GM10248 (cell line): ENCODE measurements around the gene NLGN4Y.

Experiments
- CTCF ChIA-PET: fragments of 300-600 bp; sonication (Branson Sonifier 250); formaldehyde crosslinking; extraction: SDS; loops from one replicate; lab custom pipeline; 2021; ENCODE audit warnings: antibody characterized with exemption; lab: Yijun Ruan, JAX
- POLR2A ChIA-PET: fragments of 350-650 bp; sonication (Branson Sonifier 250); formaldehyde crosslinking; extraction: SDS; loops from one replicate; lab custom pipeline; 2020; ENCODE audit warnings: antibody characterized with exemption; lab: Yijun Ruan, JAX
- DNase-seq: peaks from one replicate; pipeline ENCODE4 v3.0.0; 2012; ENCODE audit errors: extremely low spot score
- CTCF ChIP-seq: IDR thresholded peaks from 2 replicates; pipeline ENCODE4 v1.5.1; 2012; ENCODE audit warnings: mild to moderate bottlenecking, low read depth; ENCODE audit errors: extremely low read depth, missing control alignments, control extremely low read depth

Gene NLGN4Y

GRCh38 chrY:14634954-14635353 lies 110.6 kb downstream of the NLGN4Y start:
- CTCF ChIA-PET, result interaction anchor here (1.2 kb wide), 1 partner anchor 9 kb away, joined by 3 read pairs; no protein-coding TSS in a partner anchor
- no peak for DNase-seq
- no peak for TF ChIP-seq CTCF
- POLR2A ChIA-PET, result no interaction called here

- ChIA-PET CTCF (no interaction called here), POLR2A (no interaction called here)
- DNase-seq, result no peak
- no peak for TF ChIP-seq CTCF
Measured at GRCh38 chrY:14637551-14637950, 113.2 kb downstream of the NLGN4Y start.

GRCh38 chrY:14641853-14642252 lies 117.5 kb downstream of the NLGN4Y start:
- TF ChIP-seq CTCF, result no peak
- CTCF ChIA-PET, result no interaction called here
- POLR2A ChIA-PET, result no interaction called here
- DNase-seq, result no peak

- TF ChIP-seq CTCF, result no peak
- CTCF ChIA-PET, result interaction anchor here (1.2 kb wide), 1 partner anchor 9 kb away, joined by 3 read pairs; no protein-coding TSS in a partner anchor
- no peak for DNase-seq
- POLR2A ChIA-PET, result no interaction called here
Measured at GRCh38 chrY:14644157-14644952, 120.0 kb downstream of the NLGN4Y start.

- CTCF ChIA-PET, result no interaction called here
- DNase-seq, result no peak
- POLR2A ChIA-PET, result no interaction called here
- no peak for TF ChIP-seq CTCF
Measured at GRCh38 chrY:14679181-14679580, 154.9 kb downstream of the NLGN4Y start.

- no peak for DNase-seq
- ChIA-PET CTCF (no interaction called here), POLR2A (no interaction called here)
- TF ChIP-seq CTCF, result no peak
Measured at GRCh38 chrY:14694543-14694942, 170.2 kb downstream of the NLGN4Y start.
